Motor neuron (in vitro differentiated cells): ENCODE measurements around the gene CLIP4. TPM values are rescaled to one million over a fixed set of nuclear protein-coding genes. Genes with fewer than 3 reads are reported as not detected.

Experiments used
- ATAC-seq, 8 experiments: fragments of 200-7000 bp; cut with Tn5 transposase; replicated peaks in 6 of 8; 2 replicates each; pipeline ENCODE4 v1.8.0; 2021; ENCODE audit warnings: mild to moderate bottlenecking in 8 of 8, moderate library complexity in 8 of 8
- H3K27ac ChIP-seq, 2 donors: fragments of 250-450 bp; sonication (Bioruptor Pico); 2 replicates each; pipeline ENCODE4 v1.9.0; 2021; ENCODE audit warnings: antibody characterized with exemption in 2 of 2, mild to moderate bottlenecking in 2 of 2, moderate library complexity in 1 of 2
- H3K4me1 ChIP-seq, 2 donors: fragments of 250-450 bp; sonication (Bioruptor Pico); replicated peaks in 1 of 2; 2 replicates each; pipeline ENCODE4 v1.6.1; 2021; ENCODE audit warnings: antibody characterized with exemption in 2 of 2, mild to moderate bottlenecking in 2 of 2, moderate library complexity in 1 of 2
- H3K4me3 ChIP-seq, 5 donors: fragments of 250-450 bp; sonication (Bioruptor Pico); 2 replicates each; pipeline ENCODE4 v1.9.0; 2021; ENCODE audit warnings: antibody characterized with exemption in 5 of 5, mild to moderate bottlenecking in 5 of 5, moderate library complexity in 4 of 5
- WGBS, 10 experiments: fragments of 450-650 bp; shearing (Covaris generic); methylation state at CpG; one replicate each; pipeline ENCODE4 v1.0.0; 2022; 5-methylcytosine and 5-hydroxymethylcytosine counted together
- in situ Hi-C, 9 experiments: fragments of 400-800 bp; cut with MboI; loops; one replicate each; pipeline ENCODE4 v1.15.0; 2021; ENCODE audit warnings: low sequenced_read_pairs in 9 of 9, low pct_unique_long_range_greater_than_20kb in 2 of 9; ENCODE audit not compliant: unreplicated experiment in 9 of 9
- total RNA-seq, 8 experiments: library from RNA; unstranded; fragments of 300-600 nt; gene quantifications; 2 replicates each; pipeline versions ENCODE4 v1.2.3 to v1.2.4, GENCODE V29; 2022

CLIP4 gene
- total RNA-seq, 8 experiments from 2014 or later: 5.4 to 63.1 (median 19.1) TPM

DNA sequence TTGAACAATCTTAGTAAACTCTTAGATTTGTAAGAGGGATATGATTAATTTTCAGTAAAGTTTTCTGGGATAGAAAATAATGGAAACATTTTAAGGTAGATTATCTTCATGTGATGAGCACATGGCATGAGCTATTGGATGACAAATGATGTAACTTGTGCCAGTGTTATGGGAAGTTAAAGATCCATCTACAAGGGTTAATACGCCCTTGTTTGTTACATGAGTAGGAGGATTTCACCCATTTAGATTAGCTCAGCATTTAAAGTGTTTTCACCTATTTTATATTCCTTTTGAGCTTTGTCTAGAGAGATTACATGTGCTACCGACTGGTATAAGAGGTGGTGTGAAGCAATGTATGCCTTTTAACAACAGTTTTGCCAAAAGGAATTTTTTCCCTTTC is 5.6 kb downstream of the CLIP4 start:
- 75 to 100% (median 97%) methylated on average over 1 to 2 of the region's 2 CpGs; no CpG with 5 or more reads in 2 of the 10 experiments for WGBS, 10 experiments
- Histone ChIP-seq H3K4me1 (peaks cover 0 to 8% of the 10 kb centered on the region in 2 donors), H3K27ac (no peak overlapping the region), H3K4me3 (no peak overlapping the region)
- no peak for ATAC-seq
- in situ Hi-C loops: no loop called here

GRCh38 chr2:29123617-29124349 is 8.6 kb downstream of the CLIP4 start:
- 21 to 100% (median 71%) methylated on average over 1 to 3 of the region's 3 CpGs; no CpG with 5 or more reads in 1 of the 10 experiments for WGBS, 10 experiments
- in situ Hi-C loops: no loop called here
- ATAC-seq: no peak
- Histone ChIP-seq H3K4me1 (no peaks in the 10 kb centered on the region), H3K27ac (no peak overlapping the region), H3K4me3 (no peak overlapping the region)

DNA sequence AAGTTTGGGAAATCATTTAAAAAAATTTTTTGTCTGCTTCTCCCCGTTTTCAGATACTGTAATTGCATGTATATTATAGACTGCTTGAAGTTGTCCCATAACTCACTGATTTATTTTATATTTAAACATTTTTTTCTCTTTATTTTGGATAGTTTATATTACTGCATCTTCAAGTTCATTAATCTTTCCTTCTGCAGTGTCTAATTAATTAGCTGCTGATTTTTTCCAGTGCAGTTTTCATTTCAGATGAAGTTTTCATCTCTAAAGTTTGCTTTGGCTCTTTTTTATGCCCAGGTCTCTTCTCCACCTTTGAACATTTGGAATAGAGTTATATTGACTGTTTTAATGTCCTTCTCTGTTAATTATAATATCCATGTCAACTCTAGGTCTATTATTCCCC is 9.3 kb downstream of the CLIP4 start:
- no peak overlapping the region for H3K27ac ChIP-seq
- no peak for ATAC-seq
- H3K4me1 ChIP-seq: no peaks in the 10 kb centered on the region
- in situ Hi-C loops: no loop called here
- WGBS, 10 experiments: 35 to 100% (median 82%) methylated on average over 1 of the region's 1 CpG; no CpG with 5 or more reads in 2 of the 10 experiments
- no peak overlapping the region for H3K4me3 ChIP-seq

DNA sequence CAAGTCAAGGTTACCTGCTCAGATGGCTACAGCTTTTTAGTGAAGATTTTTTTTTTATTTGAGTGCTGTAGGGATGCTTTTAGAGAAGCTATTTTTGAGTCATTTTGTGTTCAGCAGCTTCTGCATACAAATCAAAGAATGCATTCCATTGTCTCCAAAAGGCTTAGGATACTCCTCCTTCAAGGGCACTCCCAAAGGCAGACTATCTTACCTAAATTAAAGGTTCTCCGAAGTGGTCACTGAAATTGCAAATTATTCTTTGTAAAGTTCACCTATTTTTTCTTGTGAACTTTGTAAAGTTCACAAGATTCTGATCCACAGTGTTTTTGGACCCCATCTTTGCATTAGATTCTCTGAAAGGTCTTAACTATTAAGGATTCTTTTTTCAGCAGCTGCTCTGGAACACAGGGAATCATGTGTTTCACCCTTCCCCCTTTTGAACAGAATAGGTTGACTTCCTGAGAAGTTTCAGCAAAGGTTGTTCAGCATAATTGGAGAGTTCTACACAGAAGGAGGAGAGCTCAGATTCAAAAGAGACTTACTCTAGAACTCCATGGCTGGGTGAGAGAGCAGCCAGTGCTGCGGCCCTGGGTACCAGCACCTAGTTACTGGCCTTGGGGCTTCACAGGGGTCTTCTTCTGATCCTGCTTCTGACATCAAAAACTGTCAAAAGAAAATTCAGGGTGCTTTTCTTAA is 14.5 kb downstream of the CLIP4 start:
- H3K27ac ChIP-seq: no peak overlapping the region
- H3K4me1 ChIP-seq: peaks cover 0 to 6% of the 10 kb centered on the region in 2 donors
- in situ Hi-C loops: no loop called here
- 40 to 100% (median 81%) methylated on average over 1 to 2 of the region's 2 CpGs for WGBS, 10 experiments
- no peak overlapping the region for H3K4me3 ChIP-seq
- ATAC-seq: peak in 3 of 8 experiments; percentile 27 to 66 (median 66)

- peak in 7 of 8 experiments; percentile 24 to 84 (median 50) for ATAC-seq
- WGBS, 10 experiments: 0 to 100% (median 80%) methylated on average over 1 to 2 of the region's 2 CpGs; no CpG with 5 or more reads in 1 of the 10 experiments
- Histone ChIP-seq H3K27ac (no peak overlapping the region), H3K4me3 (no peak overlapping the region), H3K4me1 (peaks cover 0 to 6% of the 10 kb centered on the region in 2 donors)
- in situ Hi-C loops: no loop called here
Measured at GRCh38 chr2:29130295-29130694, 15.1 kb downstream of the CLIP4 start.

- H3K27ac ChIP-seq: no peak overlapping the region
- ATAC-seq: no peak
- in situ Hi-C loops: no loop called here
- H3K4me3 ChIP-seq: no peak overlapping the region
- H3K4me1 ChIP-seq: peaks cover 0 to 5% of the 10 kb centered on the region in 2 donors
- 75 to 100% (median 95%) methylated on average over 1 of the region's 1 CpG; no CpG with 5 or more reads in 4 of the 10 experiments for WGBS, 10 experiments
Measured at GRCh38 chr2:29134933-29135332, 19.7 kb downstream of the CLIP4 start.

DNA sequence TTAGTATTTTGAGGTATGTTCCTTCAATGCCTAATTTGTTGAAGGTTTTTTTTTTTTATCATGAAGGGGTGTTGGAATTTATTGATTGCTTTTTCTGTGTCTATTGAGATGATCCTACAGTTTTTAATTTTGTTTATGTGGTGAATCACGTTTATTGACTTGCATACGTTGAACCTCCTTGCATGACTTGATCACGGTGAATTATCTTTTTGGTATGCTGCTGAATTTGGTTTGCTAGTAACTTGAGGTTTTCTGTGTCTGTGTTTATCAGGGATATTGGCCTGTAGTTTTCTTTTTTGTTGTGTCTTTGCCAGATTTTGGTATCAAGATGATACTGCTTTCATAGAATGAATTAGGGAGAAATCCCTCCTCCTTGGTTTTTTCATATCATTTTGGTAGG is 23.9 kb downstream of the CLIP4 start:
- 84 to 100% (median 87%) methylated on average over 2 to 3 of the region's 3 CpGs; no CpG with 5 or more reads in 1 of the 10 experiments for WGBS, 10 experiments
- no peaks in the 10 kb centered on the region for H3K4me1 ChIP-seq
- no peak for ATAC-seq
- in situ Hi-C loops: no loop called here
- H3K27ac ChIP-seq: no peak overlapping the region
- no peak overlapping the region for H3K4me3 ChIP-seq

GRCh38 chr2:29139731-29140130 is 24.5 kb downstream of the CLIP4 start:
- no peak overlapping the region for H3K4me3 ChIP-seq
- no peak for ATAC-seq
- 3 to 100% (median 36%) methylated on average over 1 of the region's 1 CpG; no CpG with 5 or more reads in 1 of the 10 experiments for WGBS, 10 experiments
- no peak overlapping the region for H3K27ac ChIP-seq
- H3K4me1 ChIP-seq: no peaks in the 10 kb centered on the region
- in situ Hi-C loops: no loop called here

DNA sequence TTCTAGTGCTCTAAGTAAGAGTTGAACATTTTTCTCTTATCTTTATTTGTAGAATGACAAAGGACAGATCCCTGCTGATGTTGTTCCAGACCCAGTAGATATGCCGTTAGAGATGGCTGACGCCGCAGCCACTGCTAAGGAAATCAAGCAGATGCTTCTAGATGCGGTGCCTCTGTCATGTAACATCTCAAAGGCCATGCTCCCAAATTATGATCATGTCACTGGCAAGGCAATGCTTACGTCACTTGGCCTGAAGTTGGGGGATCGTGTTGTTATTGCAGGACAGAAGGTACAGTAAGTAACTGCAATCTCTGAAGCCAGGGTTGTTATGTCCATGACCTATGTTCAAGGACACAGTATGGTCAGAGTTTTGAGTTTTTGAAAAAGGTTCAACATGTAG is 28.4 kb downstream of the CLIP4 start:
- in situ Hi-C loops: no loop called here
- WGBS, 10 experiments: 69 to 100% (median 92%) methylated on average over 2 to 6 of the region's 6 CpGs; no CpG with 5 or more reads in 1 of the 10 experiments

DNA sequence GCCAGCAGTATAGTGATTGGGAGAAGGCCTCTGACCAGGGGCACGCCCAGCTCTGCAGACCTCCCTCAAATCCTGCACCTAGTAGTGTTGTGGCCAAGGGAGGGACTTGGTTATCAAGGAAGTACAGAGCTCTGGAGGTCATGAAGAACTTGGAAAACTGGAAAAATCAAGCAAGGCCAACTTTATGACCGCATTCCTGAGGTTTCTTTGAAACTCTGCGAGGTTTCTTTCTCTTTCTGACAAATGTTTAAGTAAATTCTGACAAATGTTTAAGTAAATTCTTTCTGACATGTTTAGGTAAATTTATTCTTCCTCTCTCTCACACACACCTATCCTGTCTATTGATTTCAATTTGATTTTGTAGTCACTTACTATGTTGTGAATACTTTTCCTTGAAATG is 31.0 kb downstream of the CLIP4 start:
- H3K4me1 ChIP-seq: no peaks in the 10 kb centered on the region
- in situ Hi-C loops: no loop called here
- H3K4me3 ChIP-seq: no peak overlapping the region
- H3K27ac ChIP-seq: no peak overlapping the region
- 69 to 100% (median 100%) methylated on average over 1 to 3 of the region's 3 CpGs; no CpG with 5 or more reads in 1 of the 10 experiments for WGBS, 10 experiments
- no peak for ATAC-seq

More for the DNA sequence above, 28.4 kb downstream of the CLIP4 start:
- H3K27ac ChIP-seq: no peak overlapping the region
- no peak overlapping the region for H3K4me3 ChIP-seq
- H3K4me1 ChIP-seq: no peaks in the 10 kb centered on the region
- no peak for ATAC-seq

- in situ Hi-C loops: no loop called here
- ATAC-seq: no peak
- H3K4me3 ChIP-seq: no peak overlapping the region
- no peak overlapping the region for H3K27ac ChIP-seq
- 20 to 90% (median 52%) methylated on average over 1 to 3 of the region's 3 CpGs; no CpG with 5 or more reads in 3 of the 10 experiments for WGBS, 10 experiments
- H3K4me1 ChIP-seq: no peaks in the 10 kb centered on the region
Measured at GRCh38 chr2:29147963-29148362, 32.7 kb downstream of the CLIP4 start.

DNA sequence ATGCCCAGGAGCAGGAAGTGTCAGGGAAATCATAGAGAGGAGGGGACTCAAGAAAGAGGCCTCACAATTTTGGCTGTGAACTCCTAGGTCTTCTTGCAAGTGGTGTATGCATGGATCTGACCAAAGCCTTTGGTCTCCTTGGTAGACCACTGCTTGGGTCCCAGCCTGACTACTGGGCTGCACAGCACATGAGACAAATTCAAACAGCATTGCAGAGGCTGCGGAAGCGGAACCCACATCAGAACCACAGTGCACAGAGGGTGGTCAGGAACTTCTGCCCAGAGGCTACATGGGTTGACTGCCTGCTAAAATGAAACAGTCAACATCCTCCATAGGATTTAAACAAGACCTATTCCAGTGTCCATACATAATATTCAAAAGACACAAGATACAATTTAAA is 39.4 kb downstream of the CLIP4 start:
- H3K4me3 ChIP-seq: no peak overlapping the region
- no peak for ATAC-seq
- H3K27ac ChIP-seq: no peak overlapping the region
- in situ Hi-C loops: no loop called here
- WGBS, 10 experiments: 92 to 100% (median 100%) methylated on average over 1 to 2 of the region's 2 CpGs; no CpG with 5 or more reads in 5 of the 10 experiments
- no peaks in the 10 kb centered on the region for H3K4me1 ChIP-seq

DNA sequence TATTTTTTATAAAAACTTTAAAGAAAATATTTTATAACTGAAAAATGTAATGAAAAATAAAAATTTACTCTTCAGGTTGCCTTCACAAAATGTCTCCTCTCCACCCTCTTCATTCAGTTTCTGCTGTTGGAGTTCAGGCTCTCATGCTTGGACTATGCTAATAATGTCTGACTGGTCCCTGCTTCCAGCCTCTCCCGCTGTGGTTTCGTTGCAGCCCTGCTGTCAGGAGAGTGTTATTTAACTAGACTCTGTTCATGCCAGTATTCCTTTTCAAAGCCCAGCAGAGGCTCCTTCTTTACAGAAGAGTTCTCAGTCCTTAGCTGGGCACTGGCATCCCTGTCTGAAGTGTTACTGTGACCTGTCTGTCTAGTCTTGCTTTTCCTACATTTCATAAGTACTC is 40.4 kb downstream of the CLIP4 start:
- ATAC-seq: peak in 3 of 8 experiments; percentile 53 to 78 (median 59)
- Histone ChIP-seq H3K4me3 (no peak overlapping the region), H3K4me1 (no peaks in the 10 kb centered on the region), H3K27ac (no peak overlapping the region)
- 20 to 100% (median 86%) methylated on average over 1 to 2 of the region's 2 CpGs; no CpG with 5 or more reads in 1 of the 10 experiments for WGBS, 10 experiments
- in situ Hi-C loops: no loop called here
